Mesendoderm (in vitro differentiated cells): ENCODE data around the gene NUDCD2.

Experiments used
- DNase-seq: peaks from one replicate; pipeline ENCODE4 v3.0.0; 2013
- H2AK5ac ChIP-seq: 2 replicates; pipeline ENCODE4 v1.6.1; 2013; ENCODE audit warnings: low read length, inconsistent platforms
- H2BK120ac ChIP-seq: 2 replicates; pipeline ENCODE4 v1.6.1; 2013; ENCODE audit warnings: low read depth, mild to moderate bottlenecking, low read length, moderate library complexity, mixed read lengths
- H2BK15ac ChIP-seq: replicated peaks from 2 replicates; pipeline ENCODE4 v1.6.1; 2013; ENCODE audit warnings: low read depth, mild to moderate bottlenecking, moderate library complexity
- H2BK5ac ChIP-seq: 2 replicates; pipeline ENCODE4 v1.6.1; 2013; ENCODE audit warnings: low read length, inconsistent platforms
- H3K18ac ChIP-seq: 2 replicates; pipeline ENCODE4 v1.6.1; 2013; ENCODE audit warnings: mild to moderate bottlenecking, low read length, mixed read lengths
- H3K23ac ChIP-seq: one replicate; pipeline ENCODE4 v1.6.1; 2013; ENCODE audit warnings: low read length
- H3K27ac ChIP-seq: 2 replicates; pipeline ENCODE4 v1.5.1; 2013; ENCODE audit warnings: low read depth, mild to moderate bottlenecking, inconsistent platforms, low read length, moderate library complexity
- H3K27me3 ChIP-seq: 2 replicates; pipeline ENCODE4 v1.6.1; 2013; ENCODE audit warnings: low read length, control low read depth, mild to moderate bottlenecking, inconsistent platforms; ENCODE audit not compliant: insufficient read depth, poor library complexity
- H3K36me3 ChIP-seq: 2 replicates; pipeline ENCODE4 v1.6.1; 2013; ENCODE audit warnings: low read length, inconsistent platforms; ENCODE audit not compliant: control insufficient read depth, insufficient read depth
- H3K4ac ChIP-seq: one replicate; pipeline ENCODE4 v1.6.1; 2013; ENCODE audit warnings: low read depth, mild to moderate bottlenecking, low read length, moderate library complexity
- H3K4me1 ChIP-seq: 2 replicates; pipeline ENCODE4 v1.6.1; 2013; ENCODE audit warnings: low read depth, low read length, inconsistent platforms; ENCODE audit not compliant: control insufficient read depth
- H3K4me2 ChIP-seq: 2 replicates; pipeline ENCODE4 v1.6.1; 2013; ENCODE audit warnings: low read length
- H3K4me3 ChIP-seq: 2 replicates; pipeline ENCODE4 v1.5.1; 2013; ENCODE audit warnings: mild to moderate bottlenecking, low read length
- H3K56ac ChIP-seq: one replicate; pipeline ENCODE4 v1.6.1; 2013; ENCODE audit warnings: low read length
- H3K79me1 ChIP-seq: 2 replicates; pipeline ENCODE4 v1.6.1; 2013; ENCODE audit warnings: low read length, inconsistent platforms
- H3K79me2 ChIP-seq: 2 replicates; pipeline ENCODE4 v1.6.1; 2013; ENCODE audit warnings: mild to moderate bottlenecking, low read length; ENCODE audit not compliant: control insufficient read depth, insufficient read depth
- H3K9ac ChIP-seq: 2 replicates; pipeline ENCODE4 v1.6.1; 2013; ENCODE audit warnings: low read length, inconsistent platforms
- H4K5ac ChIP-seq: one replicate; pipeline ENCODE4 v1.6.1; 2013; ENCODE audit warnings: low read length
- H4K8ac ChIP-seq: one replicate; pipeline ENCODE4 v1.6.1; 2013; ENCODE audit warnings: low read depth, mild to moderate bottlenecking, control low read depth, low read length, moderate library complexity
- whole genome bisulfite sequencing: extraction: QIAGEN DNeasy Blood & Tissue Kit; methylation state at CpG from one replicate; pipeline ENCODE4 v1.1.7; 2013; ENCODE audit warnings: low lambda C conversion rate, missing lambda C conversion rate; ENCODE audit not compliant: insufficient coverage; ENCODE audit errors: extremely low coverage; 5-methylcytosine and 5-hydroxymethylcytosine counted together

NUDCD2 gene

GRCh38 chr5:163505368-163506094 lies 45.6 kb upstream of the NUDCD2 start, which contains the start of gene MAT2B:
MAT2B (plus strand) TSS chr5:163505619; CDS start chr5:163505687, 68 bp downstream.
- no peaks in the 10 kb centered on the region for H3K27me3 ChIP-seq
- H2BK5ac ChIP-seq, result peak within 1 kb of the TSS; percentile 89
- no peaks in the 10 kb centered on the region for H3K4me1 ChIP-seq
- peak within 1 kb of the TSS; percentile 98 for H4K8ac ChIP-seq
- no peak within 1 kb of the TSS for H2BK120ac ChIP-seq
- peak within 1 kb of the TSS; percentile 95 for H3K27ac ChIP-seq
- no peak within 1 kb of the TSS for H4K5ac ChIP-seq
- H2AK5ac ChIP-seq, result no peak within 1 kb of the TSS
- DNase-seq, result peak; percentile 98
- no CpG with 5 or more reads among the region's 64 CpGs for WGBS
- H3K56ac ChIP-seq, result peak within 1 kb of the TSS; percentile 94
- no peak within 1 kb of the TSS for H2BK15ac ChIP-seq
- peak within 1 kb of the TSS; percentile 96 for H3K4me2 ChIP-seq
- peak within 1 kb of the TSS; percentile 91 for H3K9ac ChIP-seq
- H3K36me3 ChIP-seq, result no peaks in the 10 kb centered on the region
- H3K23ac ChIP-seq, result no peak within 1 kb of the TSS
- peak within 1 kb of the TSS; percentile 71 for H3K18ac ChIP-seq
- peak within 1 kb of the TSS; percentile 70 for H3K4me3 ChIP-seq
- H3K79me2 ChIP-seq, result peaks cover 42% of the 10 kb centered on the region
- no peaks in the 10 kb centered on the region for H3K79me1 ChIP-seq
- H3K4ac ChIP-seq, result peak within 1 kb of the TSS; percentile 88

- Histone ChIP-seq H3K4me3 (peak overlapping the region; percentile 60), H4K5ac (no peak overlapping the region)
- no peak for DNase-seq
Measured at GRCh38 chr5:163505049-163505367, 45.1 kb upstream of the NUDCD2 start.

DNA sequence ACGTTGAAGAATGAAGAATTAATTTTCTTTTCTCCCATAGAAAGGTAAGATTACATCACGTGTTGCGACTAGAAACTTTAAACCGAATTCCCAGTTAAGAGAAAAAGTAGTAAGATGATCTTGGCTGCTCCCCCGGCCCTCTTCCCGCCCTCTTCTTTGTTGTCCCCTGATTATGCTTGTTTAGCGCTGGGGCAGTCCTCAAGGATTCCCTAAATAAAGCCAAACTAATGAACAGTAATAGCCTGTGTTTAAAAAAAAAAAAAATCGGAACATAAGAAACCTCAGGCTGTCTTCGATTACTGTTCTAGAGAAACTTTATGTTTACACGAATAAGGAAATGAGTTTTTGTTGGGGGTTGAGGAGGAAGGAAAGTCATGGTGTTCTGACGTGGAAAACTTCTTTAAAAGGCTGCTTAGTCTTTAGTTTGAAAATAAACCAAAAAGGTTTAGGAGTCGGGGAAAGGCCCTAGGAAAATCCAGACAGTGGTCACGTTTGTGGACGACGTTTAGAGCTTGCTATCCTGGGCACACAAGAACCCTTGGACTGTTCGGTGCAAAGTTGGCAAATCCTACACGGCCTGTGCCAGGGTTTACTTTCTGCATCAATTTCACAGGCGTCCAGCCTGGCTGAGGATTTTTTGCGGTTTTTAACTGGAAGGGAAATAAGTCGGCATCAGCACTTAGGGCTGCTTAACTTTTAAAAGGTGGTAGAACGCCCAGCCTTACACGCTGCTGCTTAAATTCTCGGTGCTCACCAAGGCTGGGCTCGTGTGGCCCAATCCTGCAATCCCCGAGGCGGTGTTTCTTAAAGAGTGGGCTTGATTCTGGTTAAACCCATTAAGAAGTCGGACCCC lies 44.4 kb upstream of the NUDCD2 start:
- peak overlapping the region; percentile 74 for H2BK15ac ChIP-seq
- no peaks in the 10 kb centered on the region for H3K27me3 ChIP-seq
- no peaks in the 10 kb centered on the region for H3K4me1 ChIP-seq
- no peaks in the 10 kb centered on the region for H3K36me3 ChIP-seq
- peak; percentile 69 for DNase-seq
- peak overlapping the region; percentile 14 for H4K5ac ChIP-seq
- H3K4me2 ChIP-seq, result peak overlapping the region; percentile 96
- H2BK120ac ChIP-seq, result no peak overlapping the region
- peak overlapping the region; percentile 72 for H3K27ac ChIP-seq
- no peak overlapping the region for H2AK5ac ChIP-seq
- peak overlapping the region; percentile 89 for H2BK5ac ChIP-seq
- no peaks in the 10 kb centered on the region for H3K79me1 ChIP-seq
- no peak overlapping the region for H3K23ac ChIP-seq
- H3K4ac ChIP-seq, result peak overlapping the region; percentile 88
- H3K56ac ChIP-seq, result peak overlapping the region; percentile 91
- WGBS, result no CpG with 5 or more reads among the region's 27 CpGs
- peak overlapping the region; percentile 98 for H4K8ac ChIP-seq
- H3K79me2 ChIP-seq, result peaks cover 36% of the 10 kb centered on the region
- peak overlapping the region; percentile 80 for H3K18ac ChIP-seq
- peak overlapping the region; percentile 91 for H3K9ac ChIP-seq
- H3K4me3 ChIP-seq, result peak overlapping the region; percentile 70

More at GRCh38 chr5:163505049-163505367, 45.1 kb upstream of the NUDCD2 start:
- peak overlapping the region; percentile 91 for H3K9ac ChIP-seq
- H3K27me3 ChIP-seq, result no peaks in the 10 kb centered on the region
- no peak overlapping the region for H3K4ac ChIP-seq
- no peak overlapping the region for H3K23ac ChIP-seq
- H3K4me1 ChIP-seq, result no peaks in the 10 kb centered on the region
- H3K56ac ChIP-seq, result peak overlapping the region; percentile 89
- H2BK15ac ChIP-seq, result no peak overlapping the region
- H2BK120ac ChIP-seq, result no peak overlapping the region
- H2AK5ac ChIP-seq, result no peak overlapping the region
- peak overlapping the region; percentile 68 for H3K27ac ChIP-seq
- peaks cover 40% of the 10 kb centered on the region for H3K79me2 ChIP-seq
- H3K79me1 ChIP-seq, result no peaks in the 10 kb centered on the region
- no peak overlapping the region for H4K8ac ChIP-seq
- no peak overlapping the region for H2BK5ac ChIP-seq
- peak overlapping the region; percentile 65 for H3K18ac ChIP-seq
- H3K36me3 ChIP-seq, result no peaks in the 10 kb centered on the region
- peak overlapping the region; percentile 33 for H3K4me2 ChIP-seq
- WGBS, result no CpG with 5 or more reads among the region's 7 CpGs

DNA sequence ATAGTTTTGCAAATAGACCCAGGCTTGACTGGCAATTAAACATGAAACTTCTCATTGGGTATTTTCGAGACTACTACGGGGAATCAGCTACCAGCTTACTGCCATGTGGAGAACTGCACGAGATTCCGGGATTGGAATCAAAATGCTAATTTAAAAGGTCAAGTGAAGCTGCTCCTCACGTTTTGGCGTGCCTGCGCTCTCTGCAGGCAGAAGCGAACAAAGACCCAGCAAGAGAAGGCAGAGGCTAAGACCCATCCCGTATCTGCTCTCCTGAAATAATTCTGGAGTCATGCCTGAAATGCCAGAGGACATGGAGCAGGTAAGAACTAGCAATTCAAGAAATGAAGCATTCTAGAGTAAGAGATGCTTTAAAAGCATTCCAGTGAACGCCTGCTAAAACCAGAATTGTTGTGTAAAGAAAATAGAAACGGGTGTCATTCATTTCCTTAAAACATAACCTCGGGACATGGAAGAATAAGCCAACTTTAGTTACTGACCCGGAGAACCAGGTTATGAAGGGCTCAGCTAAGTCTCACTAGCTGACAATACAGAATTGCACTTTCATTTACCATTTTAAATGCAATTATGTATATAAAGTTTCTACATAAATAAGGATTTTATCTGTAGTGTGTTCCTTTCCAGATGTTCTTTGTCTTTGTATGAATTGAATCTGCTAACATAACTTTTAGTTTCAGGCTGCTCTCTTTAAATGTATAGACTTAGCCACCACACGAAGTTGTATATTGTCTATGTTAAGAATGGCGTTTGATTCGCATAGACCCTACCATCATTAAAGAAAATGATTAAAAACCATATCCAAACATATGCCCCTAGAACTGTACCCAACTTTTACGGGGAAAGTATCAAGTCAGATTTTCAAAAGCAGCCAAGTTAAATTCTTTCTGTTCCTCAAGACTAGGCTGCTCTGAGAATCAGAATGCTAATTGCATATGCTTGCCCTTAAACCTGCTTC lies 43.5 kb upstream of the NUDCD2 start:
- H3K9ac ChIP-seq, result peak overlapping the region; percentile 91
- peak overlapping the region; percentile 91 for H3K56ac ChIP-seq
- no peak overlapping the region for H4K5ac ChIP-seq
- peak overlapping the region; percentile 96 for H3K4me2 ChIP-seq
- H3K27me3 ChIP-seq, result no peaks in the 10 kb centered on the region
- H3K23ac ChIP-seq, result no peak overlapping the region
- no peak overlapping the region for H4K8ac ChIP-seq
- H3K36me3 ChIP-seq, result no peaks in the 10 kb centered on the region
- H2AK5ac ChIP-seq, result no peak overlapping the region
- peaks cover 29% of the 10 kb centered on the region for H3K79me2 ChIP-seq
- no peak overlapping the region for H2BK120ac ChIP-seq
- H3K27ac ChIP-seq, result peak overlapping the region; percentile 7
- peak; percentile 97 for DNase-seq
- WGBS, result no CpG with 5 or more reads among the region's 17 CpGs
- H2BK15ac ChIP-seq, result peak overlapping the region; percentile 74
- H3K79me1 ChIP-seq, result no peaks in the 10 kb centered on the region
- peak overlapping the region; percentile 70 for H3K4me3 ChIP-seq
- no peak overlapping the region for H2BK5ac ChIP-seq
- no peak overlapping the region for H3K4ac ChIP-seq
- peak overlapping the region; percentile 80 for H3K18ac ChIP-seq
- no peaks in the 10 kb centered on the region for H3K4me1 ChIP-seq

DNA sequence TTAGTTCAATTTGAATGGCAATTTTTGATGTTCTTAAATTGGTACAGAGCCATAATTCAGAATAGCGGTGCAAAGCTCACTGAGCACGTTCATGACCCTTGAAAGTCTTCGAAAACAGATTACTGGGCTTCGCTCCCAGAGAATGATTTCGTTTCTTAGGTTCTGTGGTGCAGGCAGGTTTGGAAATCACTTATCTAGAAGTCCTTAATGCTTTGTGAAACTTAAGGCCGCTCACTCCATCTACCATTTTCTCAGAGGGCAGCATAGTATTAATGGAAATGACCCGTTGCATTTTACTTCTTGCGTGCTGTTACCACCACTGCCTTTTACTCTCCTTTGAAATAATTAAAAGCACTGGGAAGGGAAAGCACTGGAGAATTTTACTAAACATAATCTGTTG lies 42.6 kb upstream of the NUDCD2 start:
- H4K8ac ChIP-seq, result no peak overlapping the region
- H3K27ac ChIP-seq, result no peak overlapping the region
- no peak overlapping the region for H3K18ac ChIP-seq
- H2BK5ac ChIP-seq, result no peak overlapping the region
- H3K23ac ChIP-seq, result no peak overlapping the region
- no CpG with 5 or more reads among the region's 8 CpGs for WGBS
- H3K4ac ChIP-seq, result no peak overlapping the region
- no peak overlapping the region for H2BK15ac ChIP-seq
- H3K9ac ChIP-seq, result peak overlapping the region; percentile 91
- H4K5ac ChIP-seq, result no peak overlapping the region
- no peak overlapping the region for H3K4me2 ChIP-seq
- H3K4me1 ChIP-seq, result no peaks in the 10 kb centered on the region
- no peak for DNase-seq
- no peaks in the 10 kb centered on the region for H3K36me3 ChIP-seq
- peaks cover 20% of the 10 kb centered on the region for H3K79me2 ChIP-seq
- H3K56ac ChIP-seq, result peak overlapping the region; percentile 75
- H3K27me3 ChIP-seq, result no peaks in the 10 kb centered on the region
- H3K79me1 ChIP-seq, result no peaks in the 10 kb centered on the region
- H3K4me3 ChIP-seq, result no peak overlapping the region
- no peak overlapping the region for H2AK5ac ChIP-seq
- no peak overlapping the region for H2BK120ac ChIP-seq
